ENCODE measurements around the gene KCNN3. TPM values are rescaled to one million over a fixed set of nuclear protein-coding genes. Genes with fewer than 3 reads are reported as not detected.
A peak's percentile ranks its signal among the peaks of the same experiment; 100 is the strongest.

Gene KCNN3
- total RNA-seq, 2 experiments from 2014 or later = not detected

DNA sequence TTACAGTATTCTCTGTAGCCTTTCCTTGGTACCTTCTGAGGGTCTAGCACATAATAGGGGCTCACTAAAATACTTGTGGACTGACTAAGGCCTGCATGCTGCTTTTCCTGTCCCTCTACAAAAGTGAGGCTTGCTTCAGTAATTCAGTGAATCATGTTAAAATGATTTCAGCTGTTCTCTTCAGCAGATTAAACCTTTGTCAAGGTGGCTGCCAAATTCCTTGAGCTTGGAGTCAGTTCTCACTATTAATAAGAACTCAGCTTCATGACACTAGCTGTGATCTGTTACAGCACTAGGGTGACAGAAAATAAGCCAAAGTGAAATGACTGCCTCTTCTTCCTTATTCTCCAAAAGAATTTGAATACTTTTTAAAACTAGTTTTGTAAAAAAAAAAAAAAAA, 128.8 kb downstream of the KCNN3 start:
- POLR2A ChIA-PET = no interaction called here
- CTCF ChIA-PET = no interaction called here
- peaks cover 52% of the 10 kb centered on the region for H3K4me1 Mint-ChIP-seq (ENCODE audit: low read depth)

DNA sequence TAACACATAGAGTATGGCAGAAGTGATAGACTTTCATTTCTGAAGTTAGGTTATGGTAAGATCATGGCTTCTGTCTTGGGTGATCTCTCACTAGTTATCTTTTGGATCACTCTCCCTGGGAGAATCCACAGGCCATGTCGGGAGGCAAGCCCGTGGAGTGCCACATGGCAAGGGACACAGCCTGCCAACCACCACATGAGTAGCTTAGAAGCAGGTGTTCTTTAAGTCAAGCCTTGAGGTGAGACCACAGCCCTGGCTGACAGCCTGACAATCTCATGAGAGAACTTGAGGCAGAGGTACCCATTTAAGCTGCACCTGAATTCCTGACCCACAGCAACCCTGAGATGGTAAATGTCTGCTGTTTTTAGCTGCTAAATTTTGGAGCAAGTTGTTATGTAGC, 130.4 kb downstream of the KCNN3 start:
- Mint-ChIP-seq H3K4me3 (no peak overlapping the region), H3K9me3 (ENCODE audit: insufficient read depth) (peaks cover 8% of the 10 kb centered on the region), H3K27me3 (ENCODE audit: low read depth) (peaks cover 50% of the 10 kb centered on the region), H3K36me3 (ENCODE audit: low read depth) (peaks cover 10% of the 10 kb centered on the region), H3K4me1 (ENCODE audit: low read depth) (peaks cover 44% of the 10 kb centered on the region), H3K27ac (no peak overlapping the region)
- ChIA-PET POLR2A (no interaction called here), CTCF (interaction anchor here (0.7 to 2.5 kb wide), 6 partner anchors 8 to 180 kb away, joined by 3 to 10 read pairs (median 4); no protein-coding TSS in a partner anchor)
- DNase-seq (no peak), ATAC-seq (no peak)

More for the DNA sequence above, 128.8 kb downstream of the KCNN3 start:
- ATAC-seq (no peak), DNase-seq (no peak)
- Mint-ChIP-seq H3K27me3 (ENCODE audit: low read depth) (peaks cover 54% of the 10 kb centered on the region), H3K27ac (no peak overlapping the region), H3K9me3 (ENCODE audit: insufficient read depth) (peaks cover 8% of the 10 kb centered on the region), H3K36me3 (ENCODE audit: low read depth) (peaks cover 10% of the 10 kb centered on the region), H3K4me3 (no peak overlapping the region)

DNA sequence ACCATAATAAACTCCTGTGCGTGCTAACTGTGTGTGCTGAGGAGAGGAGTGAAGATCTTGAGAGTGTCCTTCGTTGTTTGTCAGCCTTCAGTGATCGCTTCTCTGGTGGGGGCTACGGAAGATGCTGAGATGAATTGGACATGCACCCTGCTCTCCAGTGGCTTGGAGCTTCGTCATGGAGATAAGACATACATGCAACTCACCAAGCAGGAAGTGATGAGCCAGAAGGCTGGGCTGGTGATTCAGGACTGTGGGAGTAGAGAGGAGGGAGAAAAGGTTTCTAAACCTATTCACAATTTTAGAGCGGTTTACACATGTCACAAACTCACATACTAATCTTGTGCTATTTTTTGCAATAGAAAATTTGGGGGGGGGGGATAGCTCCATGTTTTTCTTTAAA, 133.2 kb downstream of the KCNN3 start:
- peaks cover 37% of the 10 kb centered on the region for H3K4me1 Mint-ChIP-seq (ENCODE audit: low read depth)
- peaks cover 5% of the 10 kb centered on the region for H3K36me3 Mint-ChIP-seq (ENCODE audit: low read depth)
- DNase-seq = no peak
- peaks cover 34% of the 10 kb centered on the region for H3K27me3 Mint-ChIP-seq (ENCODE audit: low read depth)
- no peak overlapping the region for H3K27ac Mint-ChIP-seq
- H3K9me3 Mint-ChIP-seq (ENCODE audit: insufficient read depth) = peaks cover 8% of the 10 kb centered on the region
- no peak overlapping the region for H3K4me3 Mint-ChIP-seq
- POLR2A ChIA-PET = no interaction called here
- CTCF ChIA-PET = interaction anchor here (1.1 to 1.3 kb wide), 5 partner anchors 10 to 83 kb away, joined by 3 to 6 read pairs (median 4); no protein-coding TSS in a partner anchor
- ATAC-seq = peak; percentile 38

DNA sequence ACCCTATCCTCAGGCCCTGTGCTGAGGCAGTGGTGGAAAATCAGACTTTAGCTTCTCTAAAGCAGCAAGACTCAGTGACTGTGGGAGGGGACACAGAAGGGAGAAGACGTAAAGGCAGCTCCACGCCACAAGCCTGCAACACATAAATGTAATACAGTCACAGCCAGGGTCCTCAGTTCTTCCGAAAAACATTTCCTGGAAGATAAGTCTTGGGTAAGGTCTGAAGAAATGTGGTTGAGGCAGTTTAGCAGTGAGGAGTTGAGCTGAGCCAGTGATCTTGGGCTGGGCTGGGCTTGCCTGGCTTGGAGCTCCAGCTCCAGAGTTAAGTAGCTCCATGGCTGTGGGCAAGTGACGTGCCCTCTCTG, 134.3 kb downstream of the KCNN3 start:
- ChIA-PET POLR2A (interaction anchor here (1.1 kb wide), 1 partner anchor 9 kb away, joined by 4 read pairs; no protein-coding TSS in a partner anchor), CTCF (interaction anchor here (1.2 kb wide), 1 partner anchor 12 kb away, joined by 3 read pairs; no protein-coding TSS in a partner anchor)
- ATAC-seq (peak; percentile 30), DNase-seq (no peak)
- Mint-ChIP-seq H3K9me3 (ENCODE audit: insufficient read depth) (peaks cover 4% of the 10 kb centered on the region), H3K27me3 (ENCODE audit: low read depth) (peaks cover 31% of the 10 kb centered on the region), H3K27ac (peak overlapping the region; percentile 75), H3K4me1 (ENCODE audit: low read depth) (peaks cover 39% of the 10 kb centered on the region), H3K36me3 (ENCODE audit: low read depth) (no peaks in the 10 kb centered on the region), H3K4me3 (no peak overlapping the region)

DNA sequence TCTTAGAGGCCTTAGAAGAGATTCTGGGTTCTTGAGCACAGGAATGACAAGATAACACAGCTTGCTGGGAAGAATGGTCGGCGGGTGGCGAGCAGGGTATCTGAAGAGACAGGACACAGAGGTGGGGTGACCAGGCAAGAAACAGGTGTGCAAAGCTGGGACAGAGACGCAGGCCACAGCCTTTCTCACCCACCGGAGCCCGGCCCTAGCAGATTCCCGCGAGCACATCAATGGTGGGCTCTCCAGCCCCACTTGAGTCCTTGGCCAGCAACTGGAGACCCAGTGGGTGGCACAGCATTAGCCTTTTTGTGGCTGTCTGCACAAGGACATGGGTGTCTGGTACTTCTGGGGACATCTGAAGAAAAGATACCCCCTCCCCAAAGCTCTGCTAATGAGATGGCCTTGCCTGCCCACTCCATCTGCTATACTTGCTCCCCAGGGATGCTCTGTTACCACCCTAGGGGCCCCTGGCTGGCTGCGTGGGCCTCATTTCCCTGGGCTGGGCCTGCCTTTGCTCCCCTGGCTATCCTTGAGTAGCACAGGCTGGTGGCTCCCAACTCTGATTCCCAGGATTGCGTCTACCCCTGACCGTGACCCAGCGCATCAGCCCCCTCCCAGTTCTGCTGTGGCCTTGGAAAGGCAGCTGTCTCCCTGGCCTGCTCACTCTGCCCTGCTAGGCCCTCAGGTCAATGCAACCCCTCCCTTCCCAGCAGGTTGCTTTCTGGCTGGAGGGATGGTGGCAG, 134.8 kb downstream of the KCNN3 start:
- H3K27ac Mint-ChIP-seq = peak overlapping the region; percentile 75
- DNase-seq = no peak
- peaks cover 45% of the 10 kb centered on the region for H3K4me1 Mint-ChIP-seq (ENCODE audit: low read depth)
- H3K9me3 Mint-ChIP-seq (ENCODE audit: insufficient read depth) = no peaks in the 10 kb centered on the region
- CTCF ChIA-PET = no interaction called here
- ATAC-seq = peak; percentile 17
- no peak overlapping the region for H3K4me3 Mint-ChIP-seq
- H3K27me3 Mint-ChIP-seq (ENCODE audit: low read depth) = peaks cover 26% of the 10 kb centered on the region
- no peaks in the 10 kb centered on the region for H3K36me3 Mint-ChIP-seq (ENCODE audit: low read depth)
- POLR2A ChIA-PET = interaction anchor here (0.8 to 1.1 kb wide), 2 partner anchors 9 to 127 kb away, joined by 4 read pairs; partner anchors contain the start of gene ADAR

DNA sequence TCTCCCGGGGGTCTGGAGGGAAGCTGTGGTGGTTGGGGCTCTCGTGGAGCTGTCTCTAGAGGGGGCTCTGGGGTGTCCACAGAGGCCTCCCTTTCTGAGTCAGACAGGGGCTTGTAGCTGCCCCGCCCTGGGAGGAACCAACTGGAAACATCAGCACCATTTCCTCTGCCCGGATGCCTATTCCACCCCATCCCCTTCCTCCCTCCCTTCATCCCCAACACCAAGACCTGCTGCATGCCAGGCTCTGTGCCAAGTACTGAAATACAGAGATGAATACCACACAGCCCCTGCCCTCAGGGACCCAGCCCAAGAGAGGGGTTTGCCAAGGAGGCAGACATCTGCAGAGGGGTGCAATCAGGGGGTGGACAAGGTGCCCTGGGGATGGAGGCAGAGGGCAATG, 136.5 kb downstream of the KCNN3 start:
- POLR2A ChIA-PET = no interaction called here
- H3K27me3 Mint-ChIP-seq (ENCODE audit: low read depth) = peaks cover 17% of the 10 kb centered on the region
- H3K36me3 Mint-ChIP-seq (ENCODE audit: low read depth) = no peaks in the 10 kb centered on the region
- peaks cover 49% of the 10 kb centered on the region for H3K4me1 Mint-ChIP-seq (ENCODE audit: low read depth)
- ATAC-seq = no peak
- no peak for DNase-seq
- CTCF ChIA-PET = interaction anchor here (1.0 to 2.2 kb wide), 3 partner anchors 11 to 58 kb away, joined by 4 to 6 read pairs (median 5); no protein-coding TSS in a partner anchor
- H3K9me3 Mint-ChIP-seq (ENCODE audit: insufficient read depth) = no peaks in the 10 kb centered on the region
- H3K4me3 Mint-ChIP-seq = no peak overlapping the region
- H3K27ac Mint-ChIP-seq = no peak overlapping the region

DNA sequence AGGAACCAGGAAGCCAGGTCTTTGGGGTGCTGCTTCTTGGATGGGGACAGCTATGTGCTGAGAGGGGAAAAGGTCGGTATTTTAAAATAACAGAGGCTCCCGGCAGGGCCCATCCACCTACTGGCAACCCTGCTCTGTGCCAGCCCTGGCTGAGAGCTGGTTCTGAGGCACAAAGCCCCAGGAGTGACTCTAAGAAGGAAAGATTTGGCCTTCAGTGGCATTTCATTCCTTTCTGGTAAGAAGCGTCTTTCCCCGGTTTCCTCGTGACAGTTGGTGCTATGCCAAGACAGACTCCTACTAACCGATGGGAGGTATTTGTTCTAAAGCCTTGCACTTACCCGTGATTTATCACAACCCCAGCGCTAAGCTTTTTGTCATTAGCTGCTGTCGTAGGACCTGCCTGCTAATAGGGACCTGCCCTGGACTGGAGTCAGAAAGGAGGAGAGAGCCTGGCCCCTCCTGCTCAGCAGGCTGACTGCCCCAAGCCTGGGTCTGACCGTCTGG, 139.0 kb downstream of the KCNN3 start:
- no peaks in the 10 kb centered on the region for H3K9me3 Mint-ChIP-seq (ENCODE audit: insufficient read depth)
- H3K36me3 Mint-ChIP-seq (ENCODE audit: low read depth) = no peaks in the 10 kb centered on the region
- ATAC-seq (no peak), DNase-seq (no peak)
- no peak overlapping the region for H3K4me3 Mint-ChIP-seq
- CTCF ChIA-PET = interaction anchor here (2.0 to 2.4 kb wide), 2 partner anchors 9 to 12 kb away, joined by 6 to 9 read pairs; no protein-coding TSS in a partner anchor
- POLR2A ChIA-PET = no interaction called here
- no peak overlapping the region for H3K27ac Mint-ChIP-seq
- H3K27me3 Mint-ChIP-seq (ENCODE audit: low read depth) = peaks cover 8% of the 10 kb centered on the region
- peaks cover 46% of the 10 kb centered on the region for H3K4me1 Mint-ChIP-seq (ENCODE audit: low read depth)

DNA sequence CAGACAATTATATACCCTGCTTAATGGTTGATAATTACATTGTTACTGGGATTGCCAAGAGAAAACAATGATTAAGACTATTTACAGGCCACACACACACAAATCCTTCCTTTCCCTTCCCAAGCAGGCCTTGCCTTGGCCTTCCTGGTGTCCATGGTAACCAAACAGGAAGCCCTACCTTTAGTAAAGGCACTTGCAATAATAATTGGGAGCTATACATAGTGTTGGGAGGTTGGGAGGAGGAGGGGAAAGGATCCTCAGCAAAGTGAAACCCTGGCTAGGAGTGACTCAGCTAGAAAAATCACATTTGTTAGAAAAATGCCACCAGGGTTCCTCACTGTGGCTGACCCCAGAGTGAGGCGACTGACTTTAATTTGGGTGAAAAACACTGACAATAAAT, 139.8 kb downstream of the KCNN3 start:
- CTCF ChIA-PET = interaction anchor here (1.4 to 2.4 kb wide), 3 partner anchors 10 to 60 kb away, joined by 6 to 9 read pairs (median 6); no protein-coding TSS in a partner anchor
- Mint-ChIP-seq H3K36me3 (ENCODE audit: low read depth) (no peaks in the 10 kb centered on the region), H3K4me3 (no peak overlapping the region), H3K9me3 (ENCODE audit: insufficient read depth) (no peaks in the 10 kb centered on the region), H3K27ac (no peak overlapping the region), H3K4me1 (ENCODE audit: low read depth) (peaks cover 43% of the 10 kb centered on the region), H3K27me3 (ENCODE audit: low read depth) (peaks cover 8% of the 10 kb centered on the region)
- ATAC-seq (no peak), DNase-seq (no peak)
- POLR2A ChIA-PET = no interaction called here

DNA sequence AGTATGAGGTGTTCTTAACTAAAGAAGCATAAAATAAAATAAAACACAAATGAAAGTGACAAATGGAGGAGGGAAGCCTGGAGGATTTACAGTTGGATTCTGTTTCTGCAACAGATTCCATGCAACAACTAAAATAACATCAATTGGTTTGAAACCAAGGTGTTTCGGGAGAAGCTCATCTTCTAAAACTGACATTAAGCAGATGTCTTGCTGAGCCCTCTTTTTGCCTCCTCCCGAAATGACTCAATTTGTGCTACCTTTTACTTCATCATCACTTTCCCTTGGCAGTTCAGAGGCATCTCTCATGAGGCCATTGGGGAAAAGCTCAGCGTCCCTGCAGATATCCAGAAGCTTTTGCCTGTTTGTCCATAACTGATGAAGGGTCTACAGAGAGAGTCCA, 140.5 kb downstream of the KCNN3 start:
- no peak overlapping the region for H3K27ac Mint-ChIP-seq
- CTCF ChIA-PET = interaction anchor here (0.8 to 2.4 kb wide), 5 partner anchors 10 to 60 kb away, joined by 3 to 9 read pairs (median 6); no protein-coding TSS in a partner anchor
- H3K36me3 Mint-ChIP-seq (ENCODE audit: low read depth) = no peaks in the 10 kb centered on the region
- DNase-seq (no peak), ATAC-seq (no peak)
- peaks cover 8% of the 10 kb centered on the region for H3K27me3 Mint-ChIP-seq (ENCODE audit: low read depth)
- POLR2A ChIA-PET = no interaction called here
- no peaks in the 10 kb centered on the region for H3K9me3 Mint-ChIP-seq (ENCODE audit: insufficient read depth)
- peaks cover 43% of the 10 kb centered on the region for H3K4me1 Mint-ChIP-seq (ENCODE audit: low read depth)
- no peak overlapping the region for H3K4me3 Mint-ChIP-seq

DNA sequence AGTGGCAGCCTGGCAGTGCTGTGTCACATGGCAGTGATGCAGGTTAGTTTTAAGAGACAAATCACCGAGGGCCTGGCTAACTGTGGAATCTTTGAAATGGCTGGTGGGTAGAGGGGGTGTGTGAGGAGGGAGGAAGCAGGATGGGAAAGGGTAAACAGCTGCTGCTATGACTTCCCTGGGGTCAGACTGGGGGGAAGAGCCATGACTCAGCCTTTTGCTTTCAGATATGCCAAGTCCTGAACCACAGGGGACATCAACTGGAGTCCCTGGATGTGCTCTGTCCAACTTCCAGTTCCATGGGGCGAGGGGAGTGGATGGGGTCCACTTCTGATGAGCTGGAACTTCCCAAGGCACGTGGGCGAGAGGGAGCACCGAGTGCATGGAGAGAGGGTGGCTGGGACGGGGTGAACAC, 141.0 kb downstream of the KCNN3 start:
- CTCF ChIA-PET = interaction anchor here (0.8 to 2.4 kb wide), 5 partner anchors 9 to 59 kb away, joined by 3 to 9 read pairs (median 6); no protein-coding TSS in a partner anchor
- H3K4me3 Mint-ChIP-seq = no peak overlapping the region
- no peaks in the 10 kb centered on the region for H3K9me3 Mint-ChIP-seq (ENCODE audit: insufficient read depth)
- no peaks in the 10 kb centered on the region for H3K36me3 Mint-ChIP-seq (ENCODE audit: low read depth)
- H3K27ac Mint-ChIP-seq = peak overlapping the region; percentile 39
- POLR2A ChIA-PET = no interaction called here
- ATAC-seq = no peak
- peaks cover 43% of the 10 kb centered on the region for H3K4me1 Mint-ChIP-seq (ENCODE audit: low read depth)
- DNase-seq = no peak
- peaks cover 8% of the 10 kb centered on the region for H3K27me3 Mint-ChIP-seq (ENCODE audit: low read depth)

DNA sequence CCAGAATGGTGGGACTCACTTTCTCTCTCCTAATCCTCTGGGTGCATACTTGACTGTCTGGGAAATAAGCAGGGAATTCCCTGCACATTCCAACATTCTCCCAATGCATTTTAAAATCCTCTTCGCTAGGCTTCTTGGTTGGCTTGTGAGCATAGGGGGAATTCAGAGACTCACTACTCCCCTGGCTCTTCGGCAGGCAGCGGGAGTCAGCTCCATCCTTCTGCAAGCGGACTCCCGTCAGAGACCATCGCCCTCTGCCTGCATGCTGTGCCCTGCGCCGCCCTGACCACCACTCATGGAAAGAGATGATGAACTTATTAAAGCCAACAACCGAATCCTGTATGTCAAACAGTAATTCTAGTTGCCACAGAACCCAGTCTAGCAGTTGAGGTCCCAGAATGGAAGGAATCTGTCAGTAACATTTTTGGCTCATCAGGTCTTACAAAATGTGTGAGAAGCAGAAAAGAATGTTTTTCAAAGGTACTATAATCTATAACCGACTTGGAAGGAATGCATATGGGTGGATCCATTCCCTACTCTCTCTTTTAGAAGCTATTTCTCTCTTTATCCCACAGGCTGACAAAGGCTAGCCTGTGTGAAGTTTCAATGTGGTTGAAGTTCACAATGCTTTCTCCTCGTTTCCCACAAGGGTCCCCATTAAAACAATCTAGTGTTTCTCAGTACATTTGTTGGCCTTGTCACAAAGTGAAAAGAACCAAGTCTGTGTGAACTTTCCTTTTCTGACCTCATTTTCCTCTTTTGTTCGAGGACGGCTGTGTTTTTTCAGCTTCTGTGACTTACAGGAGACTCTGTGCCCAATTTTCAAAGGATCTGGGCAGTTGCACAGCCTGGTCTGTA, 143.0 kb downstream of the KCNN3 start:
- CTCF ChIA-PET = interaction anchor here (1.0 to 1.1 kb wide), 3 partner anchors 11 to 248 kb away, joined by 3 read pairs; no protein-coding TSS in a partner anchor
- POLR2A ChIA-PET = interaction anchor here (0.5 to 1.2 kb wide), 2 partner anchors 9 to 260 kb away, joined by 4 read pairs; no protein-coding TSS in a partner anchor
- Mint-ChIP-seq H3K27ac (no peak overlapping the region), H3K4me1 (ENCODE audit: low read depth) (peaks cover 38% of the 10 kb centered on the region), H3K4me3 (no peak overlapping the region), H3K36me3 (ENCODE audit: low read depth) (no peaks in the 10 kb centered on the region), H3K27me3 (ENCODE audit: low read depth) (peaks cover 4% of the 10 kb centered on the region), H3K9me3 (ENCODE audit: insufficient read depth) (no peaks in the 10 kb centered on the region)
- no peak for ATAC-seq
- no peak for DNase-seq

Data from activated CD8-positive, alpha-beta T cell treated with anti-CD3 and anti-CD28 coated beads, Interleukin-2, amount 10 ng/mL, durations not matched to agents 7 days and 5 days (primary cell).